H1 (cell line): ENCODE data around the gene AGFG1. TPM values are rescaled to one million over a fixed set of nuclear protein-coding genes. Genes with fewer than 3 reads are reported as not detected.

Source experiments
- CTCF ChIA-PET: fragments of 300-600 bp; sonication (Branson Sonifier 250); formaldehyde crosslinking; loops from one replicate; lab custom pipeline; 2021; ENCODE audit not compliant: partially characterized antibody; lab: Charles Lee
- POLR2A ChIA-PET: fragments of 300-600 bp; sonication (Branson Sonifier 250); formaldehyde crosslinking; loops from one replicate; lab custom pipeline; 2021; ENCODE audit warnings: inconsistent platforms; ENCODE audit not compliant: partially characterized antibody; lab: Charles Lee
- DNase-seq, 2 experiments: peaks; one replicate each; pipeline versions ENCODE4 v3.0.0 to v3.0.0-alpha.2; 2010 to 2022; ENCODE audit warnings: low spot score in 2 of 2, low read depth in 1 of 2, mixed read lengths in 1 of 2
- FAIRE-seq: peaks from 2 replicates; lab custom pipeline; 2011; peaks lifted over from hg19 to GRCh38; lab: Jason Lieb, UNC
- H2AFZ ChIP-seq: 2 replicates; pipeline ENCODE4 v1.8.1; 2012; ENCODE audit warnings: low read length, inconsistent platforms
- H2AK5ac ChIP-seq: 2 replicates; pipeline ENCODE4 v1.6.1; 2013; ENCODE audit warnings: low read depth, low read length
- H2BK120ac ChIP-seq: replicated peaks from 2 replicates; pipeline ENCODE3; 2013; ENCODE audit warnings: low read depth, low read length, inconsistent platforms
- H2BK12ac ChIP-seq: 2 replicates; pipeline ENCODE4 v1.6.1; 2013; ENCODE audit warnings: low read depth, low read length
- H2BK15ac ChIP-seq: 2 replicates; pipeline ENCODE4 v1.6.1; 2013; ENCODE audit warnings: low read length
- H2BK20ac ChIP-seq: 2 replicates; pipeline ENCODE4 v1.6.1; 2013; ENCODE audit warnings: low read length
- H2BK5ac ChIP-seq: 2 replicates; pipeline ENCODE4 v1.6.1; 2013; ENCODE audit warnings: low read depth, low read length
- H3K14ac ChIP-seq: 2 replicates; pipeline ENCODE4 v1.6.1; 2013; ENCODE audit warnings: inconsistent platforms; ENCODE audit not compliant: insufficient read length
- H3K18ac ChIP-seq: 2 replicates; pipeline ENCODE4 v1.6.1; 2013; ENCODE audit warnings: low read length; ENCODE audit errors: extremely low read depth
- H3K23ac ChIP-seq: 2 replicates; pipeline ENCODE4 v1.6.1; 2013; ENCODE audit warnings: inconsistent platforms; ENCODE audit not compliant: insufficient read length
- H3K23me2 ChIP-seq: 2 replicates; pipeline ENCODE4 v1.6.1; 2013; ENCODE audit warnings: low read depth, low read length
- H3K27ac ChIP-seq: 2 replicates; pipeline ENCODE4 v1.6.1; 2011; ENCODE audit warnings: low read depth, low read length, inconsistent platforms
- H3K27me3 ChIP-seq, 4 experiments: replicated peaks in 1 of 4; 1 replicate in 1 of 4; 2 replicates in 3 of 4; pipeline versions ENCODE4 v1.6.1 to v1.8.1; 2011 to 2013; ENCODE audit warnings: low read length in 3 of 4, mild to moderate bottlenecking in 3 of 4, inconsistent platforms in 2 of 4, mixed read lengths in 2 of 4, moderate library complexity in 1 of 4; ENCODE audit not compliant: control insufficient read depth in 3 of 4, insufficient read depth in 3 of 4; ENCODE audit errors: extremely low read depth in 1 of 4
- H3K36me3 ChIP-seq, 4 experiments: 2 replicates each; pipeline versions ENCODE4 v1.6.1 to v1.8.1; 2011 to 2013; ENCODE audit warnings: mild to moderate bottlenecking in 4 of 4, low read length in 3 of 4, moderate library complexity in 2 of 4, control low read depth in 1 of 4, inconsistent platforms in 1 of 4; ENCODE audit not compliant: insufficient read depth in 4 of 4, control insufficient read depth in 2 of 4
- H3K4ac ChIP-seq: replicated peaks from 2 replicates; pipeline ENCODE3; 2013; ENCODE audit warnings: low read length, low read depth, mixed read lengths, inconsistent platforms; ENCODE audit not compliant: insufficient read length
- H3K4me1 ChIP-seq, 4 experiments: replicated peaks in 1 of 4; 1 replicate in 1 of 4; 2 replicates in 3 of 4; pipeline versions ENCODE4 v1.6.1 to v1.8.1; 2011 to 2013; ENCODE audit warnings: low read length in 3 of 4, inconsistent platforms in 2 of 4, mixed read lengths in 1 of 4; ENCODE audit not compliant: insufficient read depth in 4 of 4, control insufficient read depth in 3 of 4
- H3K4me2 ChIP-seq, 2 experiments: 2 replicates each; pipeline versions ENCODE4 v1.6.1 to v1.8.1; 2011 to 2013; ENCODE audit warnings: low read depth in 2 of 2, low read length in 2 of 2, control low read depth in 1 of 2, inconsistent platforms in 1 of 2, mild to moderate bottlenecking in 1 of 2; ENCODE audit not compliant: insufficient read depth in 1 of 2
- H3K4me3 ChIP-seq, 4 experiments: fragments of 200-600, 300-600 bp in 1 of 4; sonication (generic), shearing (Covaris generic), sonication (Bioruptor Twin) in 1 of 4; 2 replicates each; pipeline versions ENCODE4 v1.5.1 to v1.8.1; 2011 to 2016; ENCODE audit warnings: low read length in 4 of 4, low read depth in 3 of 4, control low read depth in 2 of 4, inconsistent platforms in 2 of 4, mild to moderate bottlenecking in 2 of 4, mixed read lengths in 1 of 4, moderate library complexity in 1 of 4; ENCODE audit not compliant: insufficient read depth in 2 of 4; ENCODE audit errors: extremely low read depth in 1 of 4
- H3K56ac ChIP-seq: replicated peaks from 2 replicates; pipeline ENCODE3; 2013; ENCODE audit warnings: low read depth, mild to moderate bottlenecking, mixed read lengths, low read length, inconsistent platforms; ENCODE audit not compliant: insufficient read length
- H3K79me1 ChIP-seq: 2 replicates; pipeline ENCODE4 v1.6.1; 2013; ENCODE audit warnings: low read depth, low read length, control low read depth
- H3K79me2 ChIP-seq, 2 experiments: 2 replicates each; pipeline versions ENCODE4 v1.6.1 to v1.8.1; 2012 to 2013; ENCODE audit warnings: low read length in 2 of 2, mild to moderate bottlenecking in 2 of 2, inconsistent platforms in 1 of 2; ENCODE audit not compliant: insufficient read depth in 2 of 2, control insufficient read depth in 1 of 2
- H3K9ac ChIP-seq, 4 experiments: replicated peaks in 1 of 4; 1 replicate in 1 of 4; 2 replicates in 3 of 4; pipeline versions ENCODE4 v1.6.1 to v1.8.1; 2011 to 2013; ENCODE audit warnings: low read depth in 3 of 4, low read length in 3 of 4, control low read depth in 2 of 4, mild to moderate bottlenecking in 2 of 4, moderate library complexity in 2 of 4, inconsistent platforms in 1 of 4; ENCODE audit errors: extremely low read depth in 1 of 4
- H3K9me3 ChIP-seq, 2 experiments: 2 replicates each; pipeline versions ENCODE4 v1.6.1 to v1.8.1; 2012 to 2013; ENCODE audit warnings: mild to moderate bottlenecking in 2 of 2, moderate library complexity in 2 of 2, control low read depth in 1 of 2, inconsistent platforms in 1 of 2, low read depth in 1 of 2, low read length in 1 of 2, mixed read lengths in 1 of 2; ENCODE audit not compliant: insufficient read depth in 2 of 2
- H4K20me1 ChIP-seq, 2 experiments: replicated peaks in 1 of 2; 2 replicates each; pipeline versions ENCODE3 to v1.8.1; 2011 to 2013; ENCODE audit warnings: inconsistent platforms in 2 of 2, low read length in 2 of 2, mild to moderate bottlenecking in 1 of 2; ENCODE audit not compliant: insufficient read depth in 2 of 2, control insufficient read depth in 1 of 2
- H4K5ac ChIP-seq: 2 replicates; pipeline ENCODE4 v1.6.1; 2013; ENCODE audit warnings: low read length, low read depth, mixed read lengths, inconsistent platforms; ENCODE audit not compliant: insufficient read length
- H4K8ac ChIP-seq: 2 replicates; pipeline ENCODE4 v1.8.0; 2013; ENCODE audit warnings: mild to moderate bottlenecking, moderate library complexity, low read length, inconsistent platforms; ENCODE audit not compliant: insufficient read depth; ENCODE audit errors: extremely low read depth
- H4K91ac ChIP-seq: replicated peaks from 2 replicates; pipeline ENCODE3; 2013; ENCODE audit warnings: low read length, mixed read lengths, inconsistent platforms; ENCODE audit not compliant: insufficient read length
- EGR1 ChIP-seq: IDR thresholded peaks from 2 replicates; pipeline ENCODE4 v1.6.1; 2011; ENCODE audit warnings: low read depth, low read length, borderline replicate concordance
- FOSL1 ChIP-seq: IDR thresholded peaks from 2 replicates; pipeline ENCODE4 v1.6.1; 2011; ENCODE audit warnings: mild to moderate bottlenecking, low read depth, low read length, moderate library complexity; ENCODE audit not compliant: insufficient read depth
- JUN ChIP-seq: IDR thresholded peaks from 2 replicates; pipeline ENCODE4 v1.6.1; 2011; ENCODE audit warnings: low read depth, mild to moderate bottlenecking, improper control_type of control experiment, low read length
- JUND ChIP-seq: IDR thresholded peaks from 2 replicates; pipeline ENCODE4 v1.6.1; 2011; ENCODE audit warnings: mild to moderate bottlenecking, improper control_type of control experiment, low read length
- SIX5 ChIP-seq: IDR thresholded peaks from 2 replicates; pipeline ENCODE4 v1.6.1; 2011; ENCODE audit warnings: mild to moderate bottlenecking, low read depth, low read length
- SP2 ChIP-seq: IDR thresholded peaks from 2 replicates; pipeline ENCODE4 v1.6.1; 2012; ENCODE audit warnings: mild to moderate bottlenecking, low read length, inconsistent platforms
- TAF1 ChIP-seq: IDR thresholded peaks from 2 replicates; pipeline ENCODE4 v1.6.1; 2011; ENCODE audit warnings: mild to moderate bottlenecking, low read depth, low read length
- TAF7 ChIP-seq: optimal IDR thresholded peaks from 2 replicates; pipeline ENCODE3; 2011; ENCODE audit warnings: low read depth, mild to moderate bottlenecking, inconsistent platforms, low read length, moderate library complexity, borderline replicate concordance
- TEAD4 ChIP-seq: IDR thresholded peaks from 2 replicates; pipeline ENCODE4 v1.6.1; 2012; ENCODE audit warnings: low read depth, low read length, inconsistent platforms, mixed read lengths
- WGBS, 2 experiments: shearing (Covaris generic) in 1 of 2; methylation state at CpG; one replicate each; pipeline versions ENCODE4 v1.1.6 to v1.1.7; 2013 to 2015; ENCODE audit warnings: low lambda C conversion rate in 2 of 2, mixed read lengths in 2 of 2, inconsistent platforms in 1 of 2, low coverage in 1 of 2, missing lambda C conversion rate in 1 of 2; ENCODE audit not compliant: insufficient replicate concordance in 2 of 2, insufficient coverage in 1 of 2, insufficient read length in 1 of 2; ENCODE audit errors: extremely low coverage in 1 of 2, missing lambda C conversion rate in 1 of 2; 5-methylcytosine and 5-hydroxymethylcytosine counted together
- polyA plus RNA-seq, 7 experiments: library from polyadenylated mRNA; depleted of rRNA in 3 of 7; stranded (reverse) in 5 of 7; unstranded in 2 of 7; fragments of >200 nt in 5 of 7; fragments of 200-250 nt in 2 of 7; gene quantifications; 1 replicate in 5 of 7; 2 replicates in 1 of 7; 4 replicates in 1 of 7; pipeline versions ENCODE4 v1.2.1 to v1.2.3, GENCODE V29; 2011 to 2013; ENCODE audit warnings: missing spikeins in 2 of 7, mixed read lengths in 2 of 7
- total RNA-seq: library from RNA; stranded (reverse); fragmentation: NEBNext Ultra II Directional; extraction: Animal tissue kit (Norgen Biotek cat#: 25700); gene quantifications from 2 replicates; pipeline ENCODE4 v1.2.1, GENCODE V29; 2021

AGFG1 gene
- total and polyA plus RNA-seq, 2 of the 8 experiments (the other 6 are each of a cell fraction or from before 2014, with no cell fraction given), result 102 to 147 TPM

DNA sequence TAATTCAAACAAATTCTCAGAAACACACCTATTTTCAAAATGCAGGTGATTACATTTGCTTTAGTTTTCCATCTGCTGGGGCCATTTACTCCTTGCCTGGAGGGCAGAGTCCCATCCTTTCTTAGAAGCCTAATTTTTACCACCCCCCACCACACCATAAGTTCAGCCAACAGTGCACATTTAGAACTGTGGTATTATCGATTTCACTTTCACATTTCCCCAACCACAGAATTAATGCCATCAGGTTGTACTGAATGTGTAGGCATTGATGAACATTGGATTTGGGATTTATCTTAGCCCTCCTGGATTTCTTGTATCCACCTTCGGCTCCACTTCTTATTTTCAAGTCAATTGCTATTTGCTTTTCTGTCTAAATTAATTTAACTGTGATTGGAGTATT is 138.2 kb downstream of the AGFG1 start:
- H2BK12ac ChIP-seq, result no peak overlapping the region

More for the DNA sequence above, 138.2 kb downstream of the AGFG1 start:
- no peak overlapping the region for H2BK20ac ChIP-seq
- H3K23me2 ChIP-seq, result no peaks in the 10 kb centered on the region
- H3K4me3 ChIP-seq, result no peak overlapping the region
- CTCF ChIA-PET, result interaction anchor here (0.7 kb wide), 1 partner anchor 80 kb away, joined by 3 read pairs; no protein-coding TSS in a partner anchor
- no peak overlapping the region for H3K56ac ChIP-seq
- no peak overlapping the region for H3K9ac ChIP-seq
- H3K79me1 ChIP-seq, result no peaks in the 10 kb centered on the region
- H3K18ac ChIP-seq, result no peak overlapping the region
- H4K91ac ChIP-seq, result no peak overlapping the region
- H3K4ac ChIP-seq, result no peak overlapping the region
- WGBS, 2 experiments, result 90% methylated on average over 2 of the region's 2 CpGs; no CpG with 5 or more reads in 1 of the 2 experiments
- H3K23ac ChIP-seq, result no peak overlapping the region
- no peak overlapping the region for H2AK5ac ChIP-seq
- no peak overlapping the region for H3K27ac ChIP-seq
- H3K9me3 ChIP-seq, result no peaks in the 10 kb centered on the region
- no peak overlapping the region for H3K14ac ChIP-seq
- no peaks in the 10 kb centered on the region for H4K20me1 ChIP-seq
- no peak for TF ChIP-seq JUND
- TF ChIP-seq TAF7, result no peak
- no peak for TF ChIP-seq TAF1
- TF ChIP-seq SIX5, result no peak
- no peak for TF ChIP-seq SP2
- no peak for TF ChIP-seq JUN
- TF ChIP-seq FOSL1, result no peak
- no peak for TF ChIP-seq TEAD4
- no peak for TF ChIP-seq EGR1
- TF ChIP-seq, all 59 proteins: peak for 0
- Histone ChIP-seq H3K27me3 (no peaks in the 10 kb centered on the region), H4K5ac (no peak overlapping the region), H2BK15ac (no peak overlapping the region), H2AFZ (no peak overlapping the region), H3K79me2 (no peaks in the 10 kb centered on the region), H2BK120ac (no peak overlapping the region), H4K8ac (no peak overlapping the region), H3K36me3 (no peaks in the 10 kb centered on the region), H2BK5ac (no peak overlapping the region), H3K4me1 (no peaks in the 10 kb centered on the region), H3K4me2 (no peak overlapping the region)
- DNase-seq, result no peak
- FAIRE-seq, result no peak
- POLR2A ChIA-PET, result no interaction called here
